Erythroblast (primary cell): Measurements from ENCODE around the gene PSMD5.

Source experiments
- GATA1 ChIP-seq: IDR thresholded peaks from 2 replicates; pipeline ENCODE4 v1.6.1; 2011; ENCODE audit warnings: low read depth, mild to moderate bottlenecking, control low read depth, low read length, moderate library complexity
- POLR2A ChIP-seq: IDR thresholded peaks from 2 replicates; pipeline ENCODE4 v1.6.1; 2011; ENCODE audit warnings: mild to moderate bottlenecking, low read length

DNA sequence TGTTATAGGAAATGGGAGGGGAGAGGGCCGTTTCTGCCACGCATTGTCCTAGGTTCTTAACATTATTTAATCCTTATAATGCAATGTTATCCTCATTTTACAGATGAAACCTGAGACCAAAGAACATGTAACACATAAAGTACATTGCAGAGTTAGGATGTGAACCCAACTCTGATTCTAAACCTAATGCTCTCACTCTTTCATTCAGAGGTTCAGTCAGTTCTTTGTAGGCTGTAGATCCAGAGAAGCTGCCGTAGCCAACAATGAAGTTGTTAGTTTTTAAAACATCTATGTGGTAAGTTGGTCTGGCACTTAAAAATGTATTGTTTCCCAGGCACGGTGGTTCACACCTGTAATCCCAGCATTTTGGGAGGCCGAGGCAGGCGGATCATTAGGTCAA lies 10.5 kb upstream of the PSMD5 start:
- TF ChIP-seq POLR2A (no peak), GATA1 (no peak)
